ENCODE data around the gene SDC3.

GRCh38 chr1:30853350-30853749, 55.2 kb downstream of the SDC3 start:
- TF ChIP-seq, protein P1, sequence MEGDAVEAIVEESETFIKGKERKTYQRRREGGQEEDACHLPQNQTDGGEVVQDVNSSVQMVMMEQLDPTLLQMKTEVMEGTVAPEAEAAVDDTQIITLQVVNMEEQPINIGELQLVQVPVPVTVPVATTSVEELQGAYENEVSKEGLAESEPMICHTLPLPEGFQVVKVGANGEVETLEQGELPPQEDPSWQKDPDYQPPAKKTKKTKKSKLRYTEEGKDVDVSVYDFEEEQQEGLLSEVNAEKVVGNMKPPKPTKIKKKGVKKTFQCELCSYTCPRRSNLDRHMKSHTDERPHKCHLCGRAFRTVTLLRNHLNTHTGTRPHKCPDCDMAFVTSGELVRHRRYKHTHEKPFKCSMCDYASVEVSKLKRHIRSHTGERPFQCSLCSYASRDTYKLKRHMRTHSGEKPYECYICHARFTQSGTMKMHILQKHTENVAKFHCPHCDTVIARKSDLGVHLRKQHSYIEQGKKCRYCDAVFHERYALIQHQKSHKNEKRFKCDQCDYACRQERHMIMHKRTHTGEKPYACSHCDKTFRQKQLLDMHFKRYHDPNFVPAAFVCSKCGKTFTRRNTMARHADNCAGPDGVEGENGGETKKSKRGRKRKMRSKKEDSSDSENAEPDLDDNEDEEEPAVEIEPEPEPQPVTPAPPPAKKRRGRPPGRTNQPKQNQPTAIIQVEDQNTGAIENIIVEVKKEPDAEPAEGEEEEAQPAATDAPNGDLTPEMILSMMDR (IDR thresholded peaks at IDR 0.05): no peak
- TF ChIP-seq POLR2A (IDR thresholded peaks at IDR 0.05) (no peak), EP300 (IDR thresholded peaks at IDR 0.05) (no peak)

All from sigmoid colon (tissue), 4 donors.